ENCODE data around the gene TRAF7. TPM values are rescaled to one million over a fixed set of nuclear protein-coding genes. Genes with fewer than 3 reads are reported as not detected.
"Not testable (repeated sequence)": the region's sequence is repeated elsewhere in the genome, so short reads cannot be mapped to it uniquely, and the experiment has no call there.

TRAF7 gene
- total and polyA plus RNA-seq, 2 of the 8 experiments (the other 6 are each of a cell fraction or from before 2014, with no cell fraction given) = 96.8 to 148 TPM

DNA sequence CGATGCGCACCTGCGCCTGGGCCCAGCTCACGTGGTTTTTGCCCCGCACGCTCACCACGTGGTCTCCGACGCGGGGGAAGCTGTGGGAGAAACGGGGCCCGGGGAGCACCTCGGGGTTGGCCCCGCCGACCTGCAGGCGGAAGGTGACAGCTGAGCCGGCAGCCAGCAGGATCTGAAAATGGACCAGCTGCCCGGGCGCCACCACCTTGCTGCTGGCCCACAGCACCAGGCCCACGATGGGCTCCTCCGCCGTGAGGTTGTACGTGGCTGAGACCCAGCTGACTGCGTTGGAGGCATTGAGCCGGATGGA lies 46.4 kb upstream of the TRAF7 start:
- H4K5ac ChIP-seq (ENCODE audit: insufficient read length, low read depth, low read length); H3K14ac ChIP-seq (ENCODE audit: insufficient read length); H3K9ac ChIP-seq (replicated peaks in 1 of 4; ENCODE audit: extremely low read depth in 1 of 4, low read depth in 3 of 4, low read length in 3 of 4); FAIRE-seq; H2BK20ac ChIP-seq (ENCODE audit: low read length); H4K20me1 ChIP-seq (replicated peaks in 1 of 2; ENCODE audit: control insufficient read depth in 1 of 2, insufficient read depth in 2 of 2, low read length in 2 of 2); H3K4me2 ChIP-seq (ENCODE audit: insufficient read depth in 1 of 2, low read depth in 2 of 2, low read length in 2 of 2); H2BK5ac ChIP-seq (ENCODE audit: low read depth, low read length); H3K79me2 ChIP-seq (ENCODE audit: control insufficient read depth in 1 of 2, insufficient read depth in 2 of 2, low read length in 2 of 2); H3K18ac ChIP-seq (ENCODE audit: extremely low read depth, low read length); H3K23ac ChIP-seq (ENCODE audit: insufficient read length); H3K79me1 ChIP-seq (ENCODE audit: low read depth, low read length); CTCF ChIA-PET (ENCODE audit: partially characterized antibody); H2AFZ ChIP-seq (ENCODE audit: low read length); H3K4ac ChIP-seq (replicated peaks; ENCODE audit: insufficient read length, low read depth, low read length); H4K8ac ChIP-seq (ENCODE audit: extremely low read depth, insufficient read depth, low read length); H2BK12ac ChIP-seq (ENCODE audit: low read depth, low read length); H3K27me3 ChIP-seq (replicated peaks in 1 of 4; ENCODE audit: control insufficient read depth in 3 of 4, extremely low read depth in 1 of 4, insufficient read depth in 3 of 4, low read length in 3 of 4); H3K23me2 ChIP-seq (ENCODE audit: low read depth, low read length); H4K91ac ChIP-seq (replicated peaks; ENCODE audit: insufficient read length, low read length); H2AK5ac ChIP-seq (ENCODE audit: low read depth, low read length); H3K56ac ChIP-seq (replicated peaks; ENCODE audit: insufficient read length, low read depth, low read length); H3K9me3 ChIP-seq (ENCODE audit: insufficient read depth in 2 of 2, low read depth in 1 of 2, low read length in 1 of 2); H2BK15ac ChIP-seq (ENCODE audit: low read length); H3K4me1 ChIP-seq (replicated peaks in 1 of 4; ENCODE audit: control insufficient read depth in 3 of 4, insufficient read depth in 4 of 4, low read length in 3 of 4); H2BK120ac ChIP-seq (replicated peaks; ENCODE audit: low read depth, low read length); DNase-seq (ENCODE audit: low read depth in 1 of 2, low spot score in 2 of 2); H3K4me3 ChIP-seq (ENCODE audit: extremely low read depth in 1 of 4, insufficient read depth in 2 of 4, low read depth in 3 of 4, low read length in 4 of 4); H3K27ac ChIP-seq (ENCODE audit: low read depth, low read length): not testable (repeated sequence)
- POLR2A ChIA-PET (ENCODE audit: partially characterized antibody) = interaction anchor here (1.1 kb wide), 1 partner anchor 17 kb away, joined by 3 read pairs; no protein-coding TSS in a partner anchor
- WGBS, 2 experiments (ENCODE audit: extremely low coverage in 1 of 2, insufficient coverage in 1 of 2, insufficient read length in 1 of 2, insufficient replicate concordance in 2 of 2, low coverage in 1 of 2, low lambda C conversion rate in 2 of 2, missing lambda C conversion rate in 1 of 2) = 99% methylated on average over 20 of the region's 25 CpGs; no CpG with 5 or more reads in 1 of the 2 experiments
- H3K36me3 ChIP-seq (ENCODE audit: control insufficient read depth in 2 of 4, insufficient read depth in 4 of 4, low read length in 3 of 4) = peaks cover 0 to 38% (median 0%) of the 10 kb centered on the region in 4 experiments; a peak in 2 of 8 replicates

DNA sequence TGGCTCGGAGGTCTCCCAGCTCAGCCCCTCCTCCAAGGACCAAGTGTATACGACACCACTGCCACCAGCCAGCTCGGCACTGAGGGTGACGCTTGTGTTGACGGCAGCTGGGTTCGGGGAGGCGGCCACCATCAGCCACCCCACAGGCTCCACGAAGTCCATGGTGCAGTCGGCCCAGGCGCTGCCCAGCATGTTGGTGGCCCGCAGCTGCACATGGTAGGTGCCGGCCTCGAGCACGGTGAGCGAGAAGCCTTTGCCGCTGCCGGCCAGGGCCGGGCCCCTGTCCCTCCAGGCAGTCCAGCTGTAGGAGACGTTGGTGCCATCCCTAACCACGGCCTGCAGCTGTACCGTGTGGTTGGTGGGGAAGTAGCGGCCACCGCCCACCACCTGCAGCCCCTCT lies 45.7 kb upstream of the TRAF7 start:
- H3K27me3 ChIP-seq (replicated peaks in 1 of 4; ENCODE audit: control insufficient read depth in 3 of 4, extremely low read depth in 1 of 4, insufficient read depth in 3 of 4, low read length in 3 of 4); H3K4me2 ChIP-seq (ENCODE audit: insufficient read depth in 1 of 2, low read depth in 2 of 2, low read length in 2 of 2); FAIRE-seq; H3K23me2 ChIP-seq (ENCODE audit: low read depth, low read length); H3K79me2 ChIP-seq (ENCODE audit: control insufficient read depth in 1 of 2, insufficient read depth in 2 of 2, low read length in 2 of 2); H3K4me3 ChIP-seq (ENCODE audit: extremely low read depth in 1 of 4, insufficient read depth in 2 of 4, low read depth in 3 of 4, low read length in 4 of 4); H3K4me1 ChIP-seq (replicated peaks in 1 of 4; ENCODE audit: control insufficient read depth in 3 of 4, insufficient read depth in 4 of 4, low read length in 3 of 4); H2AFZ ChIP-seq (ENCODE audit: low read length); H2BK12ac ChIP-seq (ENCODE audit: low read depth, low read length); H4K20me1 ChIP-seq (replicated peaks in 1 of 2; ENCODE audit: control insufficient read depth in 1 of 2, insufficient read depth in 2 of 2, low read length in 2 of 2); DNase-seq (ENCODE audit: low read depth in 1 of 2, low spot score in 2 of 2); H2BK15ac ChIP-seq (ENCODE audit: low read length); H4K91ac ChIP-seq (replicated peaks; ENCODE audit: insufficient read length, low read length); CTCF ChIA-PET (ENCODE audit: partially characterized antibody); POLR2A ChIA-PET (ENCODE audit: partially characterized antibody); H2BK5ac ChIP-seq (ENCODE audit: low read depth, low read length); H3K23ac ChIP-seq (ENCODE audit: insufficient read length); H3K56ac ChIP-seq (replicated peaks; ENCODE audit: insufficient read length, low read depth, low read length); H4K5ac ChIP-seq (ENCODE audit: insufficient read length, low read depth, low read length); H3K9ac ChIP-seq (replicated peaks in 1 of 4; ENCODE audit: extremely low read depth in 1 of 4, low read depth in 3 of 4, low read length in 3 of 4); H2AK5ac ChIP-seq (ENCODE audit: low read depth, low read length); H3K27ac ChIP-seq (ENCODE audit: low read depth, low read length); H3K18ac ChIP-seq (ENCODE audit: extremely low read depth, low read length); H3K14ac ChIP-seq (ENCODE audit: insufficient read length); H2BK120ac ChIP-seq (replicated peaks; ENCODE audit: low read depth, low read length); H3K9me3 ChIP-seq (ENCODE audit: insufficient read depth in 2 of 2, low read depth in 1 of 2, low read length in 1 of 2); H3K4ac ChIP-seq (replicated peaks; ENCODE audit: insufficient read length, low read depth, low read length); H2BK20ac ChIP-seq (ENCODE audit: low read length); H4K8ac ChIP-seq (ENCODE audit: extremely low read depth, insufficient read depth, low read length); H3K79me1 ChIP-seq (ENCODE audit: low read depth, low read length): not testable (repeated sequence)
- peaks cover 0 to 40% (median 0%) of the 10 kb centered on the region in 4 experiments; a peak in 2 of 8 replicates for H3K36me3 ChIP-seq (ENCODE audit: control insufficient read depth in 2 of 4, insufficient read depth in 4 of 4, low read length in 3 of 4)
- 100% methylated on average over 4 of the region's 23 CpGs; no CpG with 5 or more reads in 1 of the 2 experiments for WGBS, 2 experiments (ENCODE audit: extremely low coverage in 1 of 2, insufficient coverage in 1 of 2, insufficient read length in 1 of 2, insufficient replicate concordance in 2 of 2, low coverage in 1 of 2, low lambda C conversion rate in 2 of 2, missing lambda C conversion rate in 1 of 2)
